GM12891 (cell line): ENCODE data around the gene PPP1R12C.

ENCODE experiments used
- POLR2A ChIP-seq: IDR thresholded peaks from 2 replicates; pipeline ENCODE4 v1.6.1; 2011; ENCODE audit warnings: low read depth, low read length, control low read depth
- POLR2AphosphoS5 ChIP-seq: IDR thresholded peaks from 2 replicates; pipeline ENCODE4 v1.6.1; 2011; ENCODE audit warnings: low read depth, low read length, control low read depth
- TAF1 ChIP-seq: IDR thresholded peaks from 2 replicates; pipeline ENCODE4 v1.6.1; 2011; ENCODE audit warnings: low read depth, low read length, control low read depth

- TF ChIP-seq POLR2A (no peak), TAF1 (no peak), POLR2AphosphoS5 (no peak)
Observed at GRCh38 chr19:55101261-55101660, 16.2 kb downstream of the PPP1R12C start.
